RWPE1 (cell line): ENCODE data around the gene CATSPERZ.

Source experiments
- CTCF ChIA-PET: fragments of 350-600 bp; sonication (Branson Sonifier 250); formaldehyde crosslinking; extraction: SDS; loops from one replicate; lab custom pipeline; 2021; lab: Yijun Ruan, JAX
- POLR2A ChIA-PET: fragments of 400-600 bp; formaldehyde crosslinking; extraction: SDS; loops from one replicate; lab custom pipeline; 2020; ENCODE audit warnings: antibody characterized with exemption; ENCODE audit not compliant: low non-redundant PET; lab: Yijun Ruan, JAX
- DNase-seq: peaks from one replicate; pipeline ENCODE4 v3.0.0; 2012; ENCODE audit warnings: low spot score
- H3K27ac ChIP-seq: fragments of 450-650 bp; 2 replicates; pipeline ENCODE4 v1.5.1; 2017
- TF ChIP-seq, protein P1 (sequence below): fragments of 450-650 bp; conservative IDR thresholded peaks from 2 replicates; pipeline ENCODE4 v1.5.1; 2017; ENCODE audit warnings: low read depth, mild to moderate bottlenecking

The CATSPERZ gene

DNA sequence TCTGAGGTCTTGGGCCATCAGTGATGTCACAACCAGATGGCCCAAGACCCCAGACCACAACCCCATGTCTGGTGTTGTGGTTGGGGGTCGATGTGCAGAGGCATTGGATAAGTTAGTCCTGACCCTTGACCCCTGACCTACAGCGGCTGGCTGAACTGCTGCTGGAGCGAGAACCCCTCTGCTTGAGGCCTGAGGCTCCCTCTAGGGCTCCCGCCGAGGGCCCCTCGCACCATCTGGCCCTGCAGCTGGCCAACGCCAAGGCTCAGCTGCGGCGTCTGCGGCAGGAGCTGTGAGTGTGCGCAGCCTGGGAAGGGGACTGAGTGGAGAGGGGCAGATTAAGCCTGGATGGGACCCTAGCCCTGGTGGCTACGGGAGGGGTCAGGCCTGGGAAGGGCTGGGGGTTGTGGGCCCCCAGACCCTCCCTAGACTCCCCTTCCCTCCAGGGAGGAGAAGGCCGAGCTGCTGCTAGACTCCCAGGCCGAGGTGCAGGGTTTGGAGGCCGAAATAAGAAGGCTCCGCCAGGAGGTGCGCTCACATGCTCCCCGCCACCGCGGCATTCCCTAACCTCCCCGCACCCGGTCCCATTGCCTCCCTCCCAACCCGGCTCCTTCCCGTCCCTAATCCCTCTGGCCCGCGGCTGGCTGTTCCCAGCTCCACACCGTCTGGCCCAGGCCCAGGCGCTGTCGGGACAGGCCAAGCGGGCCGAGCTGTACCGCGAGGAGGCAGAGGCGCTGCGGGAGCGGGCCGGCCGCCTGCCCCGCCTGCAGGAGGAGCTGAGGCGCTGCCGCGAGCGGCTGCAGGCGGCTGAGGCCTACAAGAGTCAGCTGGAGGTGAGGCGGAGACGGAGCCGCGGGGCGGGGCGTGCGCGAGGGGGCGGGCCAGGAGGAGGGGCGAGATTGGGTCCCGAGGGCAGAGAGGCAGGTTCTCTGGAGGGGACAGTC lies 42.0 kb downstream of the CATSPERZ start:
- ChIA-PET POLR2A (interaction anchor here (0.5 to 1.2 kb wide), 4 partner anchors 10 to 1546 kb away, joined by 3 to 9 read pairs (median 4); partner anchors contain the start of genes FIBP, PRDX5 and TRMT112), CTCF (interaction anchor here (0.5 to 3.0 kb wide), 11 partner anchors 10 to 658 kb away, joined by 3 to 30 read pairs (median 4); partner anchors contain the start of genes PRDX5 and TRMT112)
- TF ChIP-seq, protein P1, sequence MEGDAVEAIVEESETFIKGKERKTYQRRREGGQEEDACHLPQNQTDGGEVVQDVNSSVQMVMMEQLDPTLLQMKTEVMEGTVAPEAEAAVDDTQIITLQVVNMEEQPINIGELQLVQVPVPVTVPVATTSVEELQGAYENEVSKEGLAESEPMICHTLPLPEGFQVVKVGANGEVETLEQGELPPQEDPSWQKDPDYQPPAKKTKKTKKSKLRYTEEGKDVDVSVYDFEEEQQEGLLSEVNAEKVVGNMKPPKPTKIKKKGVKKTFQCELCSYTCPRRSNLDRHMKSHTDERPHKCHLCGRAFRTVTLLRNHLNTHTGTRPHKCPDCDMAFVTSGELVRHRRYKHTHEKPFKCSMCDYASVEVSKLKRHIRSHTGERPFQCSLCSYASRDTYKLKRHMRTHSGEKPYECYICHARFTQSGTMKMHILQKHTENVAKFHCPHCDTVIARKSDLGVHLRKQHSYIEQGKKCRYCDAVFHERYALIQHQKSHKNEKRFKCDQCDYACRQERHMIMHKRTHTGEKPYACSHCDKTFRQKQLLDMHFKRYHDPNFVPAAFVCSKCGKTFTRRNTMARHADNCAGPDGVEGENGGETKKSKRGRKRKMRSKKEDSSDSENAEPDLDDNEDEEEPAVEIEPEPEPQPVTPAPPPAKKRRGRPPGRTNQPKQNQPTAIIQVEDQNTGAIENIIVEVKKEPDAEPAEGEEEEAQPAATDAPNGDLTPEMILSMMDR: peak; percentile 82
- H3K27ac ChIP-seq: peak overlapping the region; percentile 92
- peak; percentile 88 for DNase-seq

DNA sequence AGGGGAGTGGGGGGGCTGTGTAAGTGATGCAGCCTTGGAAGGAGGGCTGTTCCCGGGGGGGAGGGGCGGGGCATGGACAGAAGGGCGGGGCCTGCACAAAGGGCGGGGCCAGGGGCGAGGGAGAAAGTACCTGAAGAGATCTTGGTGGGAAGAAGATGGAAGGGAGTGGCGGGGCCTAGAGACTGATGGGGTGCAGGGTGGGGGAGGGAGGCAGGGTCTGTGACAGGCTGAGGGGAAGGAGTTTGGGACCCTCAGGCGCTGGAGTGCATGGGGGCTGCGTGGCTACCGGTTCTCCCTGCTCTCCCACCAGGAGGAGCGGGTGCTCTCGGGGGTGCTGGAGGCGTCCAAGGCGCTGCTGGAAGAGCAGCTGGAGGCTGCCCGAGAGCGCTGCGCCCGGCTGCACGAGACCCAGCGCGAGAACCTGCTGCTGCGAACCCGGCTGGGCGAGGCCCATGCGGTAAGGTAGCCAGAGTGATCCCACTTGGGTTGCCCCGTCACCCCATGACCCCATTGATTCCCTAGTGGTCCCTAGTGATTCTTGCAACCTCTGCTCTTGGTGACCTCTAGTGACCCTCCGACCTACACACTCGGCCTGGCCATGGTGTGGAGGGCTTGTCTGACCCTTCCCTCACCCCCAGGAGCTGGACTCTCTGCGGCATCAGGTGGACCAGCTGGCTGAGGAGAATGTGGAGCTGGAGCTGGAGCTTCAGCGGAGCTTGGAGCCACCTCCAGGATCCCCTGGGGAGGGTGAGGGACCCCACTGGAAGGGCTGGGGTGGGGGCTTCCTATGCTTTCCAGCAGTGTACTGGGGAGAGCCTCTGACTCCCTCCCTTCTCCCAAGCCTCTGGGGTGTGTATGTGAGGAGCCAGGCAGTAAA lies 42.9 kb downstream of the CATSPERZ start:
- no peak for DNase-seq
- peak overlapping the region; percentile 92 for H3K27ac ChIP-seq
- TF ChIP-seq, protein P1: no peak
- ChIA-PET CTCF (interaction anchor here (0.6 to 3.0 kb wide), 12 partner anchors 9 to 657 kb away, joined by 3 to 30 read pairs (median 4); partner anchors contain the start of genes PRDX5 and TRMT112), POLR2A (interaction anchor here (0.9 to 1.2 kb wide), 2 partner anchors 9 to 25 kb away, joined by 3 to 9 read pairs; partner anchors contain the start of genes PRDX5 and TRMT112)

DNA sequence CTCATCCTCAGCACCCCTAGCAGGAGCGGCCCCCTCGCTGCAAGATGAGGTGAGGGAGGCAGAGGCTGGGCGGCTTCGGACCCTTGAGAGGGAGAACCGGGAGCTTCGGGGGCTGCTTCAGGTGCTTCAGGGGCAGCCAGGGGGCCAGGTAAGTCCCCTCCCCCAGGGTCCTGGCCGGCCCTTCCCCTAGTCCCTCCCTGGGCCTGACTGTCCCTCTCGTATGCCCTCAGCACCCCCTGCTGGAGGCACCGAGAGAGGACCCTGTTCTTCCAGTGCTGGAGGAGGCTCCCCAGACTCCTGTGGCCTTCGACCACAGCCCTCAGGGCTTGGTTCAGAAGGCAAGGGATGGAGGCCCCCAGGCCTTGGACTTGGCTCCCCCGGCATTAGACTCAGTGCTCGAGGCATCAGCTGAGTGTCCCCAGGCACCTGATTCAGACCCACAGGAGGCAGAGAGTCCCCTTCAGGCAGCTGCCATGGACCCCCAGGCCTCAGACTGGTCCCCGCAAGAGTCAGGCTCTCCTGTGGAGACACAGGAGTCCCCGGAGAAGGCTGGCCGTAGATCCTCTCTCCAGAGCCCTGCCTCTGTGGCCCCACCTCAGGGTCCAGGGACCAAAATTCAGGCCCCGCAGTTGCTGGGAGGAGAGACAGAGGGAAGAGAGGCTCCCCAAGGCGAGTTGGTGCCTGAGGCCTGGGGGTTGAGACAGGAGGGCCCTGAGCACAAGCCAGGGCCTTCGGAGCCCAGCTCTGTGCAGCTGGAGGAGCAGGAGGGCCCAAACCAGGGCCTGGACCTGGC lies 43.8 kb downstream of the CATSPERZ start:
- POLR2A ChIA-PET: interaction anchor here (0.6 kb wide), 1 partner anchor 18 kb away, joined by 6 read pairs; no protein-coding TSS in a partner anchor
- CTCF ChIA-PET: interaction anchor here (0.6 to 1.6 kb wide), 4 partner anchors 9 to 162 kb away, joined by 3 to 5 read pairs (median 3); no protein-coding TSS in a partner anchor

DNA sequence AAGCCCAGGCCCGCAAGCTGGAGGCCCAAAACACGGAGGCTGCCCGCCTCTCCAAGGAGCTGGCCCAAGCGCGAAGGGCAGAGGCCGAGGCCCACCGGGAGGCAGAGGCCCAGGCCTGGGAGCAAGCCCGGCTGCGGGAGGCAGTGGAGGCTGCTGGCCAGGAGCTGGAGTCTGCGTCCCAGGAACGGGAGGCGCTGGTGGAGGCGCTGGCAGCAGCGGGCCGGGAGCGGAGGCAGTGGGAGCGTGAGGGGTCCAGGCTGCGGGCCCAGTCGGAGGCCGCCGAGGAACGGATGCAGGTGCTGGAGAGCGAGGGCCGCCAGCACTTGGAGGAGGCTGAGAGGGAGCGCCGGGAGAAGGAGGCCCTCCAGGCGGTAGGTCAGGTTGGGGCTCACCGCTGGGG lies 44.6 kb downstream of the CATSPERZ start:
- TF ChIP-seq, protein P1: no peak
- ChIA-PET CTCF (interaction anchor here (0.6 to 2.0 kb wide), 3 partner anchors 10 to 27 kb away, joined by 3 to 12 read pairs (median 4); partner anchors contain the start of gene PRDX5), POLR2A (no interaction called here)
- H3K27ac ChIP-seq: peak overlapping the region; percentile 92
- no peak for DNase-seq

More for the DNA sequence above, 43.8 kb downstream of the CATSPERZ start:
- peak overlapping the region; percentile 92 for H3K27ac ChIP-seq
- TF ChIP-seq, protein P1: no peak; the same call in 1 of the 2 replicates
- DNase-seq: no peak

DNA sequence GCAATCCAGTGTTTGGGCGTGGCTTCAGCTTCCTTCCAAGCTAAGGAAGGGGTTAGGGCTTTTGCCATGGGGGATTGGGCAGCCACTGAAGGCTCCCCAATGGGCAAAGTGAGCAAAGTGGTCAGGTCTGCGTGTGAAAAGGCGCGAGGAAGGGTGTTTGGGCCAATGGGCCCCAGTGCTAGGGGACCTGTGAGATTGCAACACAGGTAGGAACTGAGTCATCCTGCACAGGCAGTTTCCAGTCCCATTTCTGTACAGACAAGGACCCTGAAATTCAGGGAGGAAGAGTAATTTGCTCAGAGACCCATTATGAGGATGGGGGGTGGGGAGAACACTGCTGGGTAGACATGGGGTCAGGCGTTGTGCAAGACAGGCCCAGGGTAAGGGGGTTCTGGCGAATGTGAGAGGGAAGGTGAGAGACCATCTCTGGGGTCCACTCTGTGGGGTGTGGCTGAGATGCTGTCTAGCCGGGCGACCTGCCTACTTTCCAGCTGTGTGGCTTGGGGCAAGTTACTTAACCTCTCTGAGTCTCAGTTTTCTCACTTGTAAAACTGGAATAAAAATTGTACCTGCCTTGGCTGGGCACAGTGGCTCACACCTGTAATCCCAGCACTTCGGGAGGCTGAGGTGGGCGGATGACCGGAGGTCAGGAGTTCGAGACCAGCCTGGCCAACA lies 47.2 kb downstream of the CATSPERZ start:
- TF ChIP-seq, protein P1: no peak
- ChIA-PET POLR2A (no interaction called here), CTCF (interaction anchor here (0.5 to 0.7 kb wide), 2 partner anchors 41 to 104 kb away, joined by 4 read pairs; no protein-coding TSS in a partner anchor)
- peak; percentile 61 for DNase-seq
- H3K27ac ChIP-seq: peak overlapping the region; percentile 92
